H1 (cell line): Measurements from ENCODE around the gene UBE2O. TPM values are rescaled to one million over a fixed set of nuclear protein-coding genes. Genes with fewer than 3 reads are reported as not detected.

ENCODE experiments used
- CTCF ChIA-PET: fragments of 300-600 bp; sonication (Branson Sonifier 250); formaldehyde crosslinking; loops from one replicate; lab custom pipeline; 2021; ENCODE audit not compliant: partially characterized antibody; lab: Charles Lee
- POLR2A ChIA-PET: fragments of 300-600 bp; sonication (Branson Sonifier 250); formaldehyde crosslinking; loops from one replicate; lab custom pipeline; 2021; ENCODE audit warnings: inconsistent platforms; ENCODE audit not compliant: partially characterized antibody; lab: Charles Lee
- DNase-seq, 2 experiments: peaks; one replicate each; pipeline versions ENCODE4 v3.0.0 to v3.0.0-alpha.2; 2010 to 2022; ENCODE audit warnings: low spot score in 2 of 2, low read depth in 1 of 2, mixed read lengths in 1 of 2
- FAIRE-seq: peaks from 2 replicates; lab custom pipeline; 2011; peaks lifted over from hg19 to GRCh38; lab: Jason Lieb, UNC
- H2AFZ ChIP-seq: 2 replicates; pipeline ENCODE4 v1.8.1; 2012; ENCODE audit warnings: low read length, inconsistent platforms
- H2AK5ac ChIP-seq: 2 replicates; pipeline ENCODE4 v1.6.1; 2013; ENCODE audit warnings: low read depth, low read length
- H2BK120ac ChIP-seq: replicated peaks from 2 replicates; pipeline ENCODE3; 2013; ENCODE audit warnings: low read depth, low read length, inconsistent platforms
- H2BK12ac ChIP-seq: 2 replicates; pipeline ENCODE4 v1.6.1; 2013; ENCODE audit warnings: low read depth, low read length
- H2BK15ac ChIP-seq: 2 replicates; pipeline ENCODE4 v1.6.1; 2013; ENCODE audit warnings: low read length
- H2BK20ac ChIP-seq: 2 replicates; pipeline ENCODE4 v1.6.1; 2013; ENCODE audit warnings: low read length
- H2BK5ac ChIP-seq: 2 replicates; pipeline ENCODE4 v1.6.1; 2013; ENCODE audit warnings: low read depth, low read length
- H3K14ac ChIP-seq: 2 replicates; pipeline ENCODE4 v1.6.1; 2013; ENCODE audit warnings: inconsistent platforms; ENCODE audit not compliant: insufficient read length
- H3K18ac ChIP-seq: 2 replicates; pipeline ENCODE4 v1.6.1; 2013; ENCODE audit warnings: low read length; ENCODE audit errors: extremely low read depth
- H3K23ac ChIP-seq: 2 replicates; pipeline ENCODE4 v1.6.1; 2013; ENCODE audit warnings: inconsistent platforms; ENCODE audit not compliant: insufficient read length
- H3K23me2 ChIP-seq: 2 replicates; pipeline ENCODE4 v1.6.1; 2013; ENCODE audit warnings: low read depth, low read length
- H3K27ac ChIP-seq: 2 replicates; pipeline ENCODE4 v1.6.1; 2011; ENCODE audit warnings: low read depth, low read length, inconsistent platforms
- H3K27me3 ChIP-seq, 4 experiments: replicated peaks in 1 of 4; 1 replicate in 1 of 4; 2 replicates in 3 of 4; pipeline versions ENCODE4 v1.6.1 to v1.8.1; 2011 to 2013; ENCODE audit warnings: low read length in 3 of 4, mild to moderate bottlenecking in 3 of 4, inconsistent platforms in 2 of 4, mixed read lengths in 2 of 4, moderate library complexity in 1 of 4; ENCODE audit not compliant: control insufficient read depth in 3 of 4, insufficient read depth in 3 of 4; ENCODE audit errors: extremely low read depth in 1 of 4
- H3K36me3 ChIP-seq, 4 experiments: 2 replicates each; pipeline versions ENCODE4 v1.6.1 to v1.8.1; 2011 to 2013; ENCODE audit warnings: mild to moderate bottlenecking in 4 of 4, low read length in 3 of 4, moderate library complexity in 2 of 4, control low read depth in 1 of 4, inconsistent platforms in 1 of 4; ENCODE audit not compliant: insufficient read depth in 4 of 4, control insufficient read depth in 2 of 4
- H3K4ac ChIP-seq: replicated peaks from 2 replicates; pipeline ENCODE3; 2013; ENCODE audit warnings: low read length, low read depth, mixed read lengths, inconsistent platforms; ENCODE audit not compliant: insufficient read length
- H3K4me1 ChIP-seq, 4 experiments: replicated peaks in 1 of 4; 1 replicate in 1 of 4; 2 replicates in 3 of 4; pipeline versions ENCODE4 v1.6.1 to v1.8.1; 2011 to 2013; ENCODE audit warnings: low read length in 3 of 4, inconsistent platforms in 2 of 4, mixed read lengths in 1 of 4; ENCODE audit not compliant: insufficient read depth in 4 of 4, control insufficient read depth in 3 of 4
- H3K4me2 ChIP-seq, 2 experiments: 2 replicates each; pipeline versions ENCODE4 v1.6.1 to v1.8.1; 2011 to 2013; ENCODE audit warnings: low read depth in 2 of 2, low read length in 2 of 2, control low read depth in 1 of 2, inconsistent platforms in 1 of 2, mild to moderate bottlenecking in 1 of 2; ENCODE audit not compliant: insufficient read depth in 1 of 2
- H3K4me3 ChIP-seq, 4 experiments: fragments of 200-600, 300-600 bp in 1 of 4; sonication (generic), shearing (Covaris generic), sonication (Bioruptor Twin) in 1 of 4; 2 replicates each; pipeline versions ENCODE4 v1.5.1 to v1.8.1; 2011 to 2016; ENCODE audit warnings: low read length in 4 of 4, low read depth in 3 of 4, control low read depth in 2 of 4, inconsistent platforms in 2 of 4, mild to moderate bottlenecking in 2 of 4, mixed read lengths in 1 of 4, moderate library complexity in 1 of 4; ENCODE audit not compliant: insufficient read depth in 2 of 4; ENCODE audit errors: extremely low read depth in 1 of 4
- H3K56ac ChIP-seq: replicated peaks from 2 replicates; pipeline ENCODE3; 2013; ENCODE audit warnings: low read depth, mild to moderate bottlenecking, mixed read lengths, low read length, inconsistent platforms; ENCODE audit not compliant: insufficient read length
- H3K79me1 ChIP-seq: 2 replicates; pipeline ENCODE4 v1.6.1; 2013; ENCODE audit warnings: low read depth, low read length, control low read depth
- H3K79me2 ChIP-seq, 2 experiments: 2 replicates each; pipeline versions ENCODE4 v1.6.1 to v1.8.1; 2012 to 2013; ENCODE audit warnings: low read length in 2 of 2, mild to moderate bottlenecking in 2 of 2, inconsistent platforms in 1 of 2; ENCODE audit not compliant: insufficient read depth in 2 of 2, control insufficient read depth in 1 of 2
- H3K9ac ChIP-seq, 4 experiments: replicated peaks in 1 of 4; 1 replicate in 1 of 4; 2 replicates in 3 of 4; pipeline versions ENCODE4 v1.6.1 to v1.8.1; 2011 to 2013; ENCODE audit warnings: low read depth in 3 of 4, low read length in 3 of 4, control low read depth in 2 of 4, mild to moderate bottlenecking in 2 of 4, moderate library complexity in 2 of 4, inconsistent platforms in 1 of 4; ENCODE audit errors: extremely low read depth in 1 of 4
- H3K9me3 ChIP-seq, 2 experiments: 2 replicates each; pipeline versions ENCODE4 v1.6.1 to v1.8.1; 2012 to 2013; ENCODE audit warnings: mild to moderate bottlenecking in 2 of 2, moderate library complexity in 2 of 2, control low read depth in 1 of 2, inconsistent platforms in 1 of 2, low read depth in 1 of 2, low read length in 1 of 2, mixed read lengths in 1 of 2; ENCODE audit not compliant: insufficient read depth in 2 of 2
- H4K20me1 ChIP-seq, 2 experiments: replicated peaks in 1 of 2; 2 replicates each; pipeline versions ENCODE3 to v1.8.1; 2011 to 2013; ENCODE audit warnings: inconsistent platforms in 2 of 2, low read length in 2 of 2, mild to moderate bottlenecking in 1 of 2; ENCODE audit not compliant: insufficient read depth in 2 of 2, control insufficient read depth in 1 of 2
- H4K5ac ChIP-seq: 2 replicates; pipeline ENCODE4 v1.6.1; 2013; ENCODE audit warnings: low read length, low read depth, mixed read lengths, inconsistent platforms; ENCODE audit not compliant: insufficient read length
- H4K8ac ChIP-seq: 2 replicates; pipeline ENCODE4 v1.8.0; 2013; ENCODE audit warnings: mild to moderate bottlenecking, moderate library complexity, low read length, inconsistent platforms; ENCODE audit not compliant: insufficient read depth; ENCODE audit errors: extremely low read depth
- H4K91ac ChIP-seq: replicated peaks from 2 replicates; pipeline ENCODE3; 2013; ENCODE audit warnings: low read length, mixed read lengths, inconsistent platforms; ENCODE audit not compliant: insufficient read length
- BRCA1 ChIP-seq: IDR thresholded peaks from 2 replicates; pipeline ENCODE4 v1.6.1; 2012; ENCODE audit warnings: low read depth, low read length, improper control_type of control experiment
- EZH2 ChIP-seq: fragments of 200-600 bp; sonication (generic); IDR thresholded peaks from 2 replicates; pipeline ENCODE4 v1.7.1; 2012; ENCODE audit warnings: low read depth, mild to moderate bottlenecking, moderate library complexity, low read length, inconsistent platforms; ENCODE audit not compliant: severe bottlenecking
- GTF2F1 ChIP-seq: IDR thresholded peaks from 2 replicates; pipeline ENCODE4 v1.6.1; 2012; ENCODE audit warnings: low read depth, low read length, improper control_type of control experiment, borderline replicate concordance
- PHF8 ChIP-seq: fragments of 200-600 bp; sonication (generic); conservative IDR thresholded peaks from 2 replicates; pipeline ENCODE4 v1.7.1; 2012; ENCODE audit warnings: low read depth, mild to moderate bottlenecking, inconsistent platforms, low read length, moderate library complexity
- RBBP5 ChIP-seq: IDR thresholded peaks from 2 replicates; pipeline ENCODE4 v1.7.1; 2012; ENCODE audit warnings: low read depth, mild to moderate bottlenecking, inconsistent platforms, low read length, moderate library complexity, borderline replicate concordance
- RNF2 ChIP-seq: fragments of 200-900, 300-1000 bp; sonication (generic); IDR thresholded peaks from 2 replicates; pipeline ENCODE4 v1.7.1; 2016; ENCODE audit warnings: borderline replicate concordance, low read depth, mild to moderate bottlenecking, antibody characterized with exemption, low read length; ENCODE audit not compliant: poor library complexity, severe bottlenecking; ENCODE audit errors: missing control alignments
- SIRT6 ChIP-seq: IDR thresholded peaks from one replicate; pipeline ENCODE4 v1.7.1; 2012; ENCODE audit warnings: low read length, inconsistent platforms
- YY1 ChIP-seq: IDR thresholded peaks from 2 replicates; pipeline ENCODE4 v1.6.1; 2011; ENCODE audit warnings: low read depth, mild to moderate bottlenecking, low read length
- WGBS, 2 experiments: shearing (Covaris generic) in 1 of 2; methylation state at CpG; one replicate each; pipeline versions ENCODE4 v1.1.6 to v1.1.7; 2013 to 2015; ENCODE audit warnings: low lambda C conversion rate in 2 of 2, mixed read lengths in 2 of 2, inconsistent platforms in 1 of 2, low coverage in 1 of 2, missing lambda C conversion rate in 1 of 2; ENCODE audit not compliant: insufficient replicate concordance in 2 of 2, insufficient coverage in 1 of 2, insufficient read length in 1 of 2; ENCODE audit errors: extremely low coverage in 1 of 2, missing lambda C conversion rate in 1 of 2; 5-methylcytosine and 5-hydroxymethylcytosine counted together
- polyA plus RNA-seq, 7 experiments: library from polyadenylated mRNA; depleted of rRNA in 3 of 7; stranded (reverse) in 5 of 7; unstranded in 2 of 7; fragments of >200 nt in 5 of 7; fragments of 200-250 nt in 2 of 7; gene quantifications; 1 replicate in 5 of 7; 2 replicates in 1 of 7; 4 replicates in 1 of 7; pipeline versions ENCODE4 v1.2.1 to v1.2.3, GENCODE V29; 2011 to 2013; ENCODE audit warnings: missing spikeins in 2 of 7, mixed read lengths in 2 of 7
- total RNA-seq: library from RNA; stranded (reverse); fragmentation: NEBNext Ultra II Directional; extraction: Animal tissue kit (Norgen Biotek cat#: 25700); gene quantifications from 2 replicates; pipeline ENCODE4 v1.2.1, GENCODE V29; 2021

UBE2O gene
- total and polyA plus RNA-seq, 2 of the 8 experiments (the other 6 are each of a cell fraction or from before 2014, with no cell fraction given): 24.4 to 63.0 TPM

GRCh38 chr17:76437467-76438402 lies 15.2 kb downstream of the UBE2O start:
- DNase-seq: no peak
- H3K27ac ChIP-seq: no peak overlapping the region
- no peak overlapping the region for H2BK120ac ChIP-seq
- H3K27me3 ChIP-seq: no peaks in the 10 kb centered on the region
- POLR2A ChIA-PET: interaction anchor here (1.9 kb wide), 1 partner anchor 21 kb away, joined by 6 read pairs; no protein-coding TSS in a partner anchor
- H3K18ac ChIP-seq: no peak overlapping the region
- no peak for TF ChIP-seq EZH2
- no peak for TF ChIP-seq GTF2F1
- TF ChIP-seq RNF2: no peak
- no peak for TF ChIP-seq BRCA1
- no peak for TF ChIP-seq YY1
- TF ChIP-seq SIRT6: no peak
- no peak for TF ChIP-seq PHF8
- TF ChIP-seq RBBP5: no peak
- TF ChIP-seq, all 59 proteins: peak for 0
- Histone ChIP-seq H2BK5ac (no peak overlapping the region), H3K23me2 (no peaks in the 10 kb centered on the region), H4K91ac (no peak overlapping the region), H3K4me2 (no peak overlapping the region), H3K79me2 (peaks cover 26 to 96% of the 10 kb centered on the region in 2 experiments), H4K5ac (no peak overlapping the region), H3K4me1 (peaks cover 12 to 33% (median 28%) of the 10 kb centered on the region in 4 experiments), H2AFZ (no peak overlapping the region), H3K4me3 (no peak overlapping the region), H3K4ac (no peak overlapping the region), H3K23ac (no peak overlapping the region), H3K9ac (no peak overlapping the region), H2BK15ac (no peak overlapping the region), H3K14ac (no peak overlapping the region), H4K20me1 (peaks cover 10 to 36% of the 10 kb centered on the region in 2 experiments), H2BK12ac (no peak overlapping the region), H3K36me3 (no peaks in the 10 kb centered on the region), H3K56ac (no peak overlapping the region), H4K8ac (no peak overlapping the region), H2AK5ac (no peak overlapping the region), H2BK20ac (no peak overlapping the region), H3K79me1 (peaks cover 30% of the 10 kb centered on the region), H3K9me3 (no peaks in the 10 kb centered on the region)
- 90% methylated on average over 13 of the region's 13 CpGs; no CpG with 5 or more reads in 1 of the 2 experiments for WGBS, 2 experiments
- CTCF ChIA-PET: interaction anchor here (0.6 to 1.9 kb wide), 4 partner anchors 11 to 138 kb away, joined by 3 to 7 read pairs (median 6); no protein-coding TSS in a partner anchor
- FAIRE-seq: no peak
